Myocyte (in vitro differentiated cells): ENCODE results near the gene DNAH10. TPM values are rescaled to one million over a fixed set of nuclear protein-coding genes. Genes with fewer than 3 reads are reported as not detected.

ENCODE experiments used
- DNase-seq: peaks from one replicate; pipeline ENCODE4 v3.0.0-alpha.2; 2012; ENCODE audit warnings: low read depth
- total RNA-seq: library from RNA; depleted of rRNA; stranded (reverse); fragments of >200 nt; gene quantifications from 2 replicates; pipeline ENCODE4 v1.2.3, GENCODE V29; 2014

DNAH10 gene
- total RNA-seq, 1 donor from 2014 or later: 0.16 TPM

- no peak for DNase-seq
Observed at GRCh38 chr12:123839826-123840225, 77.7 kb downstream of the DNAH10 start.

GRCh38 chr12:123840765-123841425 is 78.8 kb downstream of the DNAH10 start:
- no peak for DNase-seq

GRCh38 chr12:123843912-123844748 is 82.0 kb downstream of the DNAH10 start:
- DNase-seq: no peak

GRCh38 chr12:123845881-123846280 is 83.8 kb downstream of the DNAH10 start:
- no peak for DNase-seq

- no peak for DNase-seq
Observed at GRCh38 chr12:123846340-123846739, 84.2 kb downstream of the DNAH10 start.

- no peak for DNase-seq
Observed at GRCh38 chr12:123847019-123847418, 84.9 kb downstream of the DNAH10 start.

GRCh38 chr12:123847876-123848275 is 85.8 kb downstream of the DNAH10 start:
- no peak for DNase-seq

GRCh38 chr12:123849517-123849916 is 87.4 kb downstream of the DNAH10 start:
- no peak for DNase-seq

GRCh38 chr12:123850246-123851134 is 88.4 kb downstream of the DNAH10 start:
- no peak for DNase-seq

GRCh38 chr12:123853396-123854070 is 91.4 kb downstream of the DNAH10 start:
- no peak for DNase-seq

- no peak for DNase-seq
Observed at GRCh38 chr12:123854232-123854631, 92.1 kb downstream of the DNAH10 start.

GRCh38 chr12:123854918-123855317 is 92.8 kb downstream of the DNAH10 start:
- no peak for DNase-seq

GRCh38 chr12:123856681-123857080 is 94.6 kb downstream of the DNAH10 start:
- DNase-seq: no peak

- no peak for DNase-seq
Observed at GRCh38 chr12:123858176-123858575, 96.1 kb downstream of the DNAH10 start.

GRCh38 chr12:123859035-123859434 is 96.9 kb downstream of the DNAH10 start:
- no peak for DNase-seq

GRCh38 chr12:123860377-123860776 is 98.3 kb downstream of the DNAH10 start:
- no peak for DNase-seq

GRCh38 chr12:123861392-123861791 is 99.3 kb downstream of the DNAH10 start:
- DNase-seq: no peak

- DNase-seq: no peak
Observed at GRCh38 chr12:123867141-123867540, 105.0 kb downstream of the DNAH10 start.

- DNase-seq: no peak
Observed at GRCh38 chr12:123868791-123869190, 106.7 kb downstream of the DNAH10 start.

GRCh38 chr12:123873793-123874192 is 111.7 kb downstream of the DNAH10 start:
- DNase-seq: no peak

- no peak for DNase-seq
Observed at GRCh38 chr12:123877968-123878367, 115.9 kb downstream of the DNAH10 start.
